H1 (cell line): ENCODE data around the gene MICALL2. TPM values are rescaled to one million over a fixed set of nuclear protein-coding genes. Genes with fewer than 3 reads are reported as not detected.

ENCODE experiments used
- RNF2 ChIP-seq: fragments of 200-900, 300-1000 bp; sonication (generic); IDR thresholded peaks from 2 replicates; pipeline ENCODE4 v1.7.1; 2016; ENCODE audit warnings: borderline replicate concordance, low read depth, mild to moderate bottlenecking, antibody characterized with exemption, low read length; ENCODE audit not compliant: poor library complexity, severe bottlenecking; ENCODE audit errors: missing control alignments
- SIN3A ChIP-seq, 2 experiments: IDR thresholded peaks in 1 of 2; conservative IDR thresholded peaks in 1 of 2; 2 replicates each; pipeline ENCODE4 v1.6.1; 2011 to 2012; ENCODE audit warnings: low read length in 2 of 2, improper control_type of control experiment in 1 of 2, low read depth in 1 of 2, mild to moderate bottlenecking in 1 of 2
- polyA plus RNA-seq, 7 experiments: library from polyadenylated mRNA; depleted of rRNA in 3 of 7; stranded (reverse) in 5 of 7; unstranded in 2 of 7; fragments of >200 nt in 5 of 7; fragments of 200-250 nt in 2 of 7; gene quantifications; 1 replicate in 5 of 7; 2 replicates in 1 of 7; 4 replicates in 1 of 7; pipeline versions ENCODE4 v1.2.1 to v1.2.3, GENCODE V29; 2011 to 2013; ENCODE audit warnings: missing spikeins in 2 of 7, mixed read lengths in 2 of 7
- total RNA-seq: library from RNA; stranded (reverse); fragmentation: NEBNext Ultra II Directional; extraction: Animal tissue kit (Norgen Biotek cat#: 25700); gene quantifications from 2 replicates; pipeline ENCODE4 v1.2.1, GENCODE V29; 2021

Gene MICALL2
- total and polyA plus RNA-seq, 2 of the 8 experiments (the other 6 are each of a cell fraction or from before 2014, with no cell fraction given): 5.3 to 8.5 TPM

- TF ChIP-seq RNF2 (no peak), SIN3A (conservative IDR thresholded peaks at IDR 0.05 in 1 of 2, IDR thresholded peaks at IDR 0.05 in 1 of 2; ENCODE audit: low read depth in 1 of 2, low read length in 2 of 2) (no peak)
Observed at GRCh38 chr7:1474736-1475135, 15.5 kb upstream of the MICALL2 start (continued).
